IPS DF 19.7 (cell line): ENCODE data around the gene PI4KA.

Source experiments
- DNase-seq: peaks from one replicate; pipeline ENCODE4 v3.0.0-alpha.2; 2013; ENCODE audit warnings: low read depth, low spot score

The PI4KA gene

DNA sequence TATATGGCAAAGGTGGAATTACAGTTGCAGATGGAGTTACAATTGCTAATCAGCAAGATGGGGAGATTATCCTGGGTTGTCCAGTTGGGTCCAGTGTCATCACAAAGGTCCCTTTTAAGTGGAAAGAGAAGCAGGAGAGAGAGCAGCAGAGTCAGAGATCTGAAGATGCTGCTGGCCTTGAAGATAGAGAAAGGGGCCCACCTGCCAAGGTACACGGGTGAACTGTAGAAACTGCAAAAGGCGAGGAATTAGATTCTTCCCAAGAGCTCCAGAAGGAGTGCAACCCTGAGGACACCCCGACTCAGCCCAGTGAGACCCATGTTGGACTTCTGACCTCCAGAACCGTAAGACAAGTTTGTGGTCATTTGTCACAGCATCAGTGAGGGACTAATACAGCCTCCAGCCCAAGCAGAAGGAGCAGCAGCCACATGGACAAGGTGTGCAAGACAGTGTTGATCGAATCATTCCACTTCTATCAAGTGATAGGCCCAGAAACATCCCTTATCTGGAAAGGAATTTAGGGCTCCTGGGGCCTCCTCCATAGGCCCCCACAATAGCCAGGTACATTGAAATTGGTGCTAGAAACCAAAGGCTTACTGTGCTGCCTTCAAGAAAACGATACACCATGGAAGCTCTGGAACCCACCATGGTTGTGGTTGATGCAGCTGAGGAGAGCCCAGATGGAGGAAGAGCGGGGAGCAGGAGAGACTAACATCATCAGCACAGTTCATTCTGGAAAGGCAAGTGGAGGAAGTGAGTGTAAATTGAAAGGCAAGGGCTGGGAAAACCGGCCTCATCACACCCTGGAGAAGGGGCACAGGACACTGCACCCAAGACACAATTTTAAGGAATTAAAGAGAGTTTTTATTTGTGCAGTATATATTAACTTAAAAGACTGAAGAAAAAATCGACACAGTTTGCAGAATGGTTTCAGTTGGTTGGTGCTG lies 23.5 kb upstream of the PI4KA start:
- no peak for DNase-seq

DNA sequence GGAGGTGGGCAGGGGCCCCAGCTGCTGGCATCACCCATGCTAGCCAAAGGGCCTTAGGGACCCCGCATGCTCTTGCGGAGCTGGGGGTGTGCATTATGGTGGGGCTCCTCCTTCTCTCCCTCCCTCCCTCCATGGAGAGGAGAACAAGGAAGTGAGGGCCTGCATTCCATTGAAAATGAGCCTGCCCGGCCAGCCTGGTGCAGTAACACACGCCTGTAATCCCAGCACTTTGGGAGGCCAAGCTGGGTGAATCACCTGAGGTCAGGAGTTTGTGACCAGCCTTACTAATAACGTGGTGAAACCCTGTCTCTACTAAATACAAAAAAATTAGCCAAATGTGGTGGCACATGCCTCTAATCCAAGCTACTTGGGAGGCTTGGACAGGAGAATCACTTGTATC lies 22.6 kb upstream of the PI4KA start:
- DNase-seq, result no peak

DNA sequence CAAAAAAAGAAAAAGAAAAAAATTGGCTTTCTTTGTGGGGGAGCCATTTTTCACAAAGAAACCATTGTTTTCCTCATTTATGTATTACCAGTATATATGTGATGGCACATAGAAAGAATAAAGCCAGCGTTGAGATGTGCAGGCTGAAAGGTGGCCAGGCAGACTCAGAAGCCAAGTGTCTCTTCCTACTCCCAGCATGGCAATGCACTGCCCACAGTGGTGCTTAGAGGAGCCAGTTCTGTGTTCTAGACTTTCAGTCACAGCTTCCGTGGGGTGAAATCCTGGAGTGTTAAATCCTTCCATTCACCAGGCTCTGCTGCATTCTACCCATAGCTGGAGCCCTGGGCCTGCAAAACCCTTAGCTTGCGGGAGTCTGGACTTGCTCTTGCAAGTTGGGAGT lies 19.1 kb upstream of the PI4KA start:
- no peak for DNase-seq

DNA sequence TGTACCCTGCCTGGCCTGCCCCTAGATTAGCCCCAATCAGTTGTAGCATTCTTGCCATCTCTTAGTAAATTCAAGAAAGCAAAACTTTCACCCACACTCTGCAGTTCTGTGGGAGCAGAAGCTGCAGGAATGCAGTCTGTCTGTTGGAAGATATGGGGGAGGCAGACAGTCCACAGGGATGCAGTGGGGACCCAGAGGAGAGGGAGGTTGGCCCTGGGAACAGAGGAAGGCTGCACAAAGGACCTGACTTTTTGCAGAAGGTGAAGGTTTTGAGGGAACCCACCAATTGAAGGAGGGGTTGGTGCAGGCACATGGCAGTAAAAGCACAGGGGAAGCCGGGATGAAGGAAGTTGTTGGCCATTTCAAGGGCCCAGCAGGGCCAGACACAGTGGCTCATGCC lies 16.7 kb upstream of the PI4KA start:
- no peak for DNase-seq

DNA sequence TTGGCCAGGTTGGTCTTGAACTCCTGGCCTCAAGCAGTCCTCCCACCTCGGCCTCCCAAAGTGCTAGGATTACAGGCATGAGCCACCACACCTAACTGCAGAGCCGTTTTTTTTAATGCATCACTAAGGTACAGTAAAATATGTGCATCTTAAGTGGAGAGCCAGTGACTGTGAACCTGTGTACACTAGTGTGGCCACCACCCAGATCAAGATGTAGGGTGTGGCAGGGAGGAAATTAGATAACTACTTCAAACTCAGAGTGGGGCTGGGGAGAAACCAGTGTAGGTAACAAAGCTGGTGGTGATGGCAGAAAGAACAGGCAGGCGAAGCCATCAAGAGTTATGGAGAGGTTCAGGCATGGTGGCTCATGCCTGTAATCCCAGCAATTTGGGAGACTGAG lies 14.6 kb upstream of the PI4KA start:
- DNase-seq, result no peak

DNA sequence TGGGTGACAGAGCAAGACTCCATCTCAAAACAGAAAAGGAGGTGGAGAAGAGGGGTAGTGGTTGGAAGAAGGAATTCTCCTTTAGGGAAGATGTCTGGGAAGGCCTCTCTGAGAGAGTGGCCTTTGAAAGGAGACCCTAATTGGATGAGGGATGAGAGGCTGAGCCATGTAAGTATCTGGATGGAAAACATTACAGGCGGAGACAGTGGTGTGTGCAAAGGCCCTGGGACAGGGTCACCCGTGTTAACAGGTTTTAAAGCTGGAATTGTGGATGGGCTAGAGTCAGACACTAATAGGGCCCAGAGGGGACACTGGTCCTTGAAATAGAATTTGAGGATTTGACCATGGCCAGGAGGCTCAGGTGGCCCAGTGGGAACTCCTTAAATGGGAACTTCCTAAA lies 10.6 kb upstream of the PI4KA start:
- no peak for DNase-seq

DNA sequence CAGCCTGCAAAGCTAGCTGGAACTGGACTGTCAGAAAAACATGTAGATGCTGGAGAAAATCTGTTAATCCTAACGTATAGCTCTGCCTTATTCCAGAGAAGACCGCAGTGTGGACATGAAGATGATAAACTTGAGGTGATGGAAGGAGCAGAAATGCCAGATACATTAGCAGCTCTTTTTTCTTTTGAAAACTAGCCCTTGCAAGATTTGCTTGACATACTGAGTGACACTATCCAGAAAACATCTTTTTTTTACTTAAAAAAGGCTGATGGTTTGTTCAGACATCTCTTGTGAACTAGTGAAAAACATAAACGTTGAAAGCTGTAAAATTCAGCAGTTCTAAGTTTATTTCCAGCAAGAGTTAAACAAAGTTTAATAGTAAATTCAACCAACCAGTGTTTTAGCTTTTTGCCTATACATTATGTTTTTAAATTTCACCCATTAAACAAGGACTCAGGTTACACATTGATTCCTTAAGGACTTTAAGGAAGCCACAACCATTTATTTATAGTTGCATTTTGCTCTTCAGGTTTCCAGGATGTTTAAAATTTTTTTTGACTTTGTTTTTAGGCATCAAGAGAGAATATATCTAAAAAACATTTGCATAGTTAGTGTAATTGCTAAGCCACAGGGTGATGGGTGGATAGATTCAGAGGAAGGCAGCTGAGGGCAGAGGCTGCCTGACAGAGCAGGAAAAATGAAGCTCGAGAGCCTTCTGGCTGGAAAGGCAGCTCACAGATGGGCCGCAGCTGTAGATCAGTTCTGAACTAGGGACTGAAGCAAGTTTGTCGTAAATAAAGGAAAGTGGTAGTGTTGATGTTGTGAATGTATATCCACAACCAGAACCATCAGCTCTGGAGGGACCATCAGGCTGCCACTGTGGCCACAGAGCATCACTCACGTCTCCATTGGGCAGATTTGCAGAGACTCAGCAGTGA lies 9.7 kb upstream of the PI4KA start:
- no peak for DNase-seq

DNA sequence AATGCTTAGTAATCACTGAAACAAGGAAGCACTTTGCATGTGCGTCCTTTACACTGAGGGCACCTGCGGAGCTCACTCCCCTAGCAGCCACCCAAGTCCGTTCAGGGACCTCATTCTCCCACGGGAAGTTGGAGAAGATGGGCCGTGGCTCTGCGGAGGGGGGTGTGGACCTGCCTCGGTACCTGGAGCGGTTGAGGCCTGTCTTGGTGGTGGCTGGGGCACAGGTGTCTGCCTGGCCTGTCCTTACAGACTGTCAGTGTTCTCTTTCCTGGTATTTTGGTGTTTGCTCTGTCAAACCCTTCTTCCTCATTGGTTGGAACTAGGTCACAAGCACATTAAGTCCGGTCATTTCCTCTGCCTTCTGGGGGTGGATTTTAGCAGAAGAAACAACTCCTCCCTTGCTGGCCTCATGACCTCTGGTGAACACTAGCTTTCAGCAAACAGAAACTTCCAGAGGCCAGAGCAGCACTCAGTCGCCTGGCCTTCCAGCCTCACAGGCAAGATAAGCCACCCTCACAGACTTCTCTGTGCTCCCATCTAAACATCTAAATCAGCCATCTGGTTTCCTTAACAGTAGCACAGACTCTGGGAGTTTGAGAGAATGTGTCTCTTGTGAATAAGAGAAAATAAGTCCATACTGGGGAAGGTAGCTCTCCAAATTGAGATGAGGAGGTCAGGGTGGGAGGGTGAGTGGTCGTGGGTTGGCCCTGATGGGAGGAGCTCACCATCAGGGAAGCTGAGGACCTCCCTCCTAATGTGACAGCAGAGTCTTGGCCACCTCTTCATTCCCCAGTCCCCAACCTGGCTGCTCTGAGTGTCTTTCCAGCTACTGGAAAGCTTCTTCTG lies 8.8 kb upstream of the PI4KA start:
- DNase-seq, result no peak

DNA sequence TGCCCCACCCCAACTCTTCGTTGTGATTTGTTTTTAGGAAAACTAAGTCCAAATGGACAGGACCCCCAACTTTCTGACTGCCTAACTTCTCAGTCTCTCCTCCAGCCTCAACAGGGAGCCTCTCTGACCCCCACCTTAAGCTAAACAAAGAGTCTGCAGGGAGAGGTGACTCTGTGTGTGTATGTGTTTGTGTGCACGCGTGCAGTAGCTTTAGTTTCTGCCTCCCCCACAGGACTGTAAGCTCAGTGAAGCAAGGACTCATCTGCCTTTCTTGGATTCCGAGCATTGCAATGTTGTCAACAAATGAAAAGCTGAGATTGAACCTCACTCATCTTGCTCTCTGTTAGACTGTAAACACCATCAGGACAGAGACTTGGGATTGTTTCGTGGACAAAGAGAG lies 8.1 kb upstream of the PI4KA start:
- no peak for DNase-seq

DNA sequence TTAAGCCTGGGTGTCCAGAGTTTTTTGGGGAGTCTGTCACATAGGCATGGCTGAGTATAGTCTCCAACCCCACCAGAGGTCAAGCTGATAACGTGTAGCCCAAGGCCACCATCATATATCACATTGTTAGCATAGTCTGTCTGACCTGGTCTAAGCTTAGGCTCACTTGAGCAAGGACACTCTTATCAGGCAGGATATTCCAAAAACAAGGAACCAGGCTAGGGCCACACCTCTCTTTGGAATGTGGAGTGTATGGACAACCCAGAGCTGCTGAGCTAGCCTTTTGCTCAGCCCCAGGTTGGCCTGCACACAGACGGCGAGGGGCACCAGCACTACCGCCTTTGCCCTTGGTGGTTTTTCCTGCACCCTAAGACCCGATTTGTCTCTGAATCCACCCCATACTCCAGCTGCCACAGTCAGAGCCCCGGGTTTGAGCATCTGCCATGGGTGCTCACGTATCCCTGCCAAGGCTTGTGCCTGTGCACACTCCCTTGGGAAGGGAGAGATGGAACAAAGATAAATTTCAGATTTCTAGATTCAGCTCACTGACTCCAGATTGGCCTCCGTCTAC lies 7.3 kb upstream of the PI4KA start:
- no peak for DNase-seq

DNA sequence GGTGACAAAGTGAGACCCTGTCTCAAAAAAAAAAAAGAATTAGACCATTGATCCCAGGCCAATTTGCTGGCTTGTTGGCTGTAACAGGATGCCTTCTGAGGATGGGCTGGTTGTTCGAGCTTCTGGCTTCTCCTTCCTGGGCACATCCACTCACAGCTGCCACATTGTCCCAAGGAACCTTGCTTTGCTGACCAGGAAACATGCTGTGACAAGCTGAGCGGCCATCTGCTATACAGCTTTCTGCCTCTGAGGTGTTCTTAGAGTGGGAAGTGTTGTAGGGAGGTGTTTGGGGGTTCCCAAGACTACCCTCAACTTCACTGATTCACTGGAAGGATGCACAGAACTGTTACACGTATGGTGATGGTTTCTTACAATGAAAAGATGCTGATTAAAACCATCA lies 6.7 kb upstream of the PI4KA start:
- no peak for DNase-seq

DNA sequence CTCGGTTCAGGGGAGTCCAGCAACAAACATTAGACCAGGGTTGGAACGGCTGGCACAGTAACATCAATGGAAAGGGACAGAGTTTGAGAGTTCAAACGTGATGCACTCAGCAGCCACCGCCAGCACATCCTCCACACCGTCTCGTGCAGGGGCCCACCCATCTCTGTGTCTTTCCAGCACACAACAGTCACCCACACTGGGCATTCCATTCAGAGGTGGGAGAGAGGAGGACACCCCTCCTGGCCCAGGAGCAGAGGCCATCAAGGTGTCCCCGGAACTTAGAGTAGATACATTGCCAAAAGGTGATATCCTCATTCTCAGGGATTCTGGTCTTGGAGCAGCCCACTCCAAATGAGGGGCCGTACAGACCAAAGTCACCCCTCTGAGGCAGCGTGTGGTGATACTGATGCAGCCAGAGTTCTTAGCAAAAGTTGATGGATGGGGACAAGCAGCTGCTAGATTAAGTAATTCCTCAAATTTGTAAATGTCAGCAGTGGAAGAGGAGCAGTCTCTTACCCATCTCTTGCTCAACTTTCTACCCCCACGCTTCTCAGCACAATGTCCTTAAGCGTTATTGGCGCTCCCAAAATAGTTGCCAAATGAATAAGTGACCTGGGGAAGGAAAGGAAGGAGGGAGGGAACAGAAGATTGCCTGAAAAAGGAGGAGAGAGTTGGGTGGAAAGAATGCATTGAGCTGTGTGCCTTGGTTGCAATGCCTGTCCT lies 5.7 kb upstream of the PI4KA start:
- DNase-seq, result no peak

DNA sequence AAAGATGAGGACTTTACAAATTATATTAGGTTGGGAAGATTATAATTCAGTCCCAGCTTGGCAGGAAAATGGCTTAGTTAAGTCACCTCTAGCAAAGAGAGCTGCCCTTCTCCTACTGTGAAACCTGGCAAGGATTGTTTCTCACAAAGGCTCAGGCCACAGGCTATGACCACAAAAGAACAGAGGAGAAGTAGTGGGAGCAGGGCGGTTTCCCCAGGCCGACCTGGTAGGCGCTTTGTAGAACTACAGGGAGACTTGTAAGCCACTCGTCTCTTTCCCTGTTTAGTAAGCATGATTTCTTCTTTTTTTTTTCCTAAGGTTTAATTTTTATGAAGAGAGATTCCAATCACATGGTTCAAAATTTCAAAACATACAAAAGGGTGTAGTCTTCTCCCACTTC lies 4.8 kb upstream of the PI4KA start:
- no peak for DNase-seq

DNA sequence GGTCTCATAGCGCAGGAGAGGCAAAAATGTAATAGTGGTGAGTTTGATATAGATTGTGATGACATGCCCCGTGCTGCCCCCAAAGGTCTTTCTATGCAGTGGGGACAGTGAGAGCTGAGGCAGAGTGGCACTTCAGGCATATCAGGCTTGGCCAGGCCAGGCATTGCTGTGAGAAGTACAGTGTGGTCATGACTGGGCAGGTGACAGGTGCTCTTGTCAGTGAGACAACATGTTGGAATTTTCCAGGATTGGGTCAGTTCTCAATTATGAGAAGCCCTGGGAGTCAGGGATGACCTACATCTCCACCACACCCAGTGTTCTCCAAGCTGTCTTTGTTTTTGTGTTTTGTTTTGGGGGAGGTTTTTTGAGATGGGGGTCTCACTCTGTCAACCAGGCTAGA lies 3.9 kb upstream of the PI4KA start:
- DNase-seq, result no peak

DNA sequence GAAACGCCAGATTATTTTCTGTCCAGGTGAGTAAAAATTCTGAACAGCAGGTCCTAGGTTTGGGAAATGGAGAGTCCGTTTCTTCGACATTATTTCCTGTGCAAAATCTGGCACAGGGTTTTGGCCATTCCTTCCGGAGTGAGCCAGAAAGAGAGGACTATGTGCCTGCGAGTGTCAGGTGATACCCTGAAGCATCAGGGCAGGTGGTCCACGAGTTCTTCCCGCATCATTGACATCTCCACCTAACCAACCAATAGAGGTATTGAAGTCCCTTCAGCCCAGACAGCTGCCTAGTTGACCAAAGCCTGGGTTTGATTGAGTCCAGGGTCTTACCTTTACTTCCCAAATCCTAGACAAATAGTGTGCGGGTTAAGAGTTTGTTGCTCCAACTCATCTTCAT lies 1.0 kb upstream of the PI4KA start:
- no peak for DNase-seq

DNA sequence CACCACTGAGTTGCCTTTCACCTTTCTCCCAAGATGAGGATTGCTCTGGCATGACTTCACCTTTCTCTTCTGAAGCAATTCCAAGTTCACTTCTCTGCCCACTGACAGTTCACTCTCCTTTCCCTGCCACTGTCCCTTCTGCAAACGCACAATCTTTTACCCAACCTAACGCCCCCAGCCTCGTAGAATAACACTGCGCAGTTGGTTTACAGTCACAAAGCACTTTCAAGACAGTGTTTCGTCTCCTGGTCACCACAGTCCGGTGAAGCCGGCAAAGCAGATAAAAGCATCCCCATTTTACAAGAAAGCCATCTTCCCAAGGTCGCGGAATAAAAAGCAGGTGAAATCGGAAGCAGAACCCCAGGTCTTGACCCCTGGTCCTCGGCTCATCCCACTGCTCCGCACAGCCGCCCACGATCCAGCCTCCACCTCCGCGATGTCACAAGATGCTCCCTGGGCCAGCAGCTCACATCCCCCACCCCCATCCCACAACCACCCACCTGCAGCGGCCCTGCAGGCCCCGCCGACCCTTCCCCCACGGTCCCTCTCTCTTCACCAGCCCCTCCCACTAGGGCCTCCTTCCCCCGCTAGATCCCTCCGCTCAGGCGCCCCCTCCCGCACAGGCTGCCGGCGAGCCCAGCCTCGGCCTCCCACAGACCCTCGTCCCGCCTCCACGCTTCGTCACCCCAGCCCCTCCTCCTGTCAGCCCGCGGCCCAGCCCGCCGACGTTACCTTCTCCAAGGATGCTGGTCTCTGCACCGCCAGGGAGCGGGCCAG lies 585 bp downstream of the PI4KA start:
- peak; percentile 61 for DNase-seq

DNA sequence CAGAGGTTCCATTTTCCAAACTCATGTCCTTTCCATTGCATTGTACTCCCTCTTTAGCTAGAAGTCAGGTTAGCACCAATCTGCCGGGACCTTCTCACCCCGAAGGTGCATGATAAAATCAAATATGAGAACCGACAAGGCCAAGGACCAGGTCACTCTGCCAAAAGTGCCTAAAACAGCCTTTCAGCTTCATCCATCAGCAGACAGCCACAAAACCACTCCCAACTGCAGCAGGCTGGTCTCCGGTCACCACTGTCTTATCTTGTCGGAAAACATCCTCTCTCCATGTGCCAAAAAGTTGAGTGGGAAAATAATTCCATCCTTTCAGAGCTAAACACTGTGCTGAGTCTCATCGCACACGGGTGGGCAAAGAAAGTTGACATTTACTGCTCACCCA lies 1.4 kb downstream of the PI4KA start:
- no peak for DNase-seq

DNA sequence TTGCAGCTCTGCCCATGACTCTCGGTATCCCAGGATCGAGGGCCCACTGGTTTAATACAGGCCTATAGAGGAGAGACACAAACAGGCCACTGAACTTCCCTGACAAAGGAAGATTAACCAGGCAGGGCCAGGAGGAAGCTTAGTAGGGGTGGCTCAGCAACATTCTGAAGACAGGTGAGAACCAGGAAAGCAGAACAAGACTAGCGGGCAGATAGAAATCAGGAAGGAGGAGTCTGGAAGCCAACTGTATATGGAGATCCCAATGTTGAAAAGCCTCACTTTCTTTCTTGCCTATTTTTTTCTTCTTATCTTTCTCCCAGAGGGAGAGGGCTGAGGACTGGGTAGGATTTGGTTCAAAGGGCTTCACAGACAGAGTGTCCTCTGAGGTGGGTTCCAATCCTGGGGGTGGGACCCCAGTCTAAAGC lies 5.4 kb downstream of the PI4KA start:
- no peak for DNase-seq

DNA sequence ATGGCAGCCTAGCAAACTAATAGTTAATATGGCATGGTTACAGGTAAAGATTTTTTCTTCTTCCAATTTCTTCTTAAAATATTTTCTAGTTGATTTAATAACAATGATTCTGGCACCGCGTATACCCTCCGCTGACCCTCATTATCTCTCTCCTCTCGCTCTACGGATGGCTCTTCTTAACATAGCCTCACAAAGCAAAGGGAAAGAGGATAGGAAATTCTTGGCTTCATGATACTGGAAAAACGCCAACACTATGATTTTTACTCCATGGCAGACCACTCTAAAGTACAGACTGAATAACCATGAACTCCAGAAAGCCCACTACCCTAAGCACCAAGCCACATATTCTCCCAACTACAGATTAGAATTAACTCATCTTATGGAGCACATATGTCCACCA lies 6.1 kb downstream of the PI4KA start:
- DNase-seq, result no peak

DNA sequence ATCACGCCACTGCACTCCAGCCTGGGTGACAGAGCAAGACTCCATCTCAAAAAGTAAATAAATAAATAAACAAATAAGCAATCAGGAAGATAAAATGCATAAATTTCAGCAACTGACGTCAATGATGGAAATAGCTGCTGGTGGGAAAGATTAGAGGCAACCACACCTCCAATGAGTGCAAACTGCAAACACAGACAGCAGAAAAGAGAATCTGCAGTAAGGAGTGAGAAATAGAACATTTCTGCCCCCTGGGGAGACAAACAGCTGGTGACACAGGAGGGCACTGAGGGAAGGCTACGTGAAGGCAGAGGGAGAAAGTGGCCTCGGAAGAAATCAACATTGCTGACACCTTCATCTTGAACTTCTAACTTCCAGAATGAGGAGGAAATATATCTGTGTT lies 6.5 kb downstream of the PI4KA start:
- no peak for DNase-seq
